PFSK-1 (cell line): ENCODE results near the gene LCT.

Source experiments
- FOXP2 ChIP-seq: optimal IDR thresholded peaks from 2 replicates; pipeline ENCODE3; 2011; ENCODE audit warnings: borderline replicate concordance, control low read depth, inconsistent platforms; ENCODE audit not compliant: insufficient read depth; ENCODE audit errors: extremely low read length, extremely low read depth
- POLR2AphosphoS5 ChIP-seq: IDR thresholded peaks from 2 replicates; pipeline ENCODE4 v1.6.1; 2012; ENCODE audit warnings: low read depth, mild to moderate bottlenecking, control low read depth, low read length, moderate library complexity
- REST ChIP-seq, 2 experiments: IDR thresholded peaks; 2 replicates each; pipeline versions ENCODE4 v1.6.1 to v1.8.0; 2011 to 2012; ENCODE audit warnings: low read depth in 2 of 2, low read length in 2 of 2, control low read depth in 1 of 2, inconsistent platforms in 1 of 2, mild to moderate bottlenecking in 1 of 2, moderate library complexity in 1 of 2; ENCODE audit not compliant: insufficient read depth in 1 of 2
- SIN3A ChIP-seq: IDR thresholded peaks from 2 replicates; pipeline ENCODE4 v1.6.1; 2012; ENCODE audit warnings: mild to moderate bottlenecking, low read length, moderate library complexity, borderline replicate concordance; ENCODE audit not compliant: insufficient read depth
- TAF1 ChIP-seq: IDR thresholded peaks from 2 replicates; pipeline ENCODE4 v1.6.1; 2012; ENCODE audit warnings: low read length, control low read depth, borderline replicate concordance; ENCODE audit not compliant: insufficient read depth

Gene LCT

GRCh38 chr2:135815269-135815668 is 21.7 kb downstream of the LCT start:
- TF ChIP-seq FOXP2 (no peak), REST (IDR thresholded peaks at IDR 0.05; ENCODE audit: insufficient read depth in 1 of 2, low read depth in 2 of 2, low read length in 2 of 2) (no peak), SIN3A (no peak), POLR2AphosphoS5 (no peak), TAF1 (no peak)

- TF ChIP-seq SIN3A (no peak), REST (IDR thresholded peaks at IDR 0.05; ENCODE audit: insufficient read depth in 1 of 2, low read depth in 2 of 2, low read length in 2 of 2) (no peak), TAF1 (no peak), FOXP2 (no peak), POLR2AphosphoS5 (no peak)
Observed at GRCh38 chr2:135812907-135813511, 24.0 kb downstream of the LCT start.

- no peak for TF ChIP-seq POLR2AphosphoS5
- TF ChIP-seq TAF1: no peak
- TF ChIP-seq FOXP2: no peak
- TF ChIP-seq REST (IDR thresholded peaks at IDR 0.05; ENCODE audit: insufficient read depth in 1 of 2, low read depth in 2 of 2, low read length in 2 of 2): no peak
- no peak for TF ChIP-seq SIN3A
Observed at GRCh38 chr2:135803278-135803677, 33.7 kb downstream of the LCT start.

GRCh38 chr2:135802350-135802749 is 34.6 kb downstream of the LCT start:
- TF ChIP-seq SIN3A (no peak), POLR2AphosphoS5 (no peak), REST (IDR thresholded peaks at IDR 0.05; ENCODE audit: insufficient read depth in 1 of 2, low read depth in 2 of 2, low read length in 2 of 2) (no peak), TAF1 (no peak), FOXP2 (no peak)
